ENCODE results near the gene SAP130. TPM values are rescaled to one million over a fixed set of nuclear protein-coding genes. Genes with fewer than 3 reads are reported as not detected.
A peak's percentile ranks its signal among the peaks of the same experiment; 100 is the strongest.

The SAP130 gene
- total RNA-seq, 1 donor from 2014 or later = 14.2 TPM

DNA sequence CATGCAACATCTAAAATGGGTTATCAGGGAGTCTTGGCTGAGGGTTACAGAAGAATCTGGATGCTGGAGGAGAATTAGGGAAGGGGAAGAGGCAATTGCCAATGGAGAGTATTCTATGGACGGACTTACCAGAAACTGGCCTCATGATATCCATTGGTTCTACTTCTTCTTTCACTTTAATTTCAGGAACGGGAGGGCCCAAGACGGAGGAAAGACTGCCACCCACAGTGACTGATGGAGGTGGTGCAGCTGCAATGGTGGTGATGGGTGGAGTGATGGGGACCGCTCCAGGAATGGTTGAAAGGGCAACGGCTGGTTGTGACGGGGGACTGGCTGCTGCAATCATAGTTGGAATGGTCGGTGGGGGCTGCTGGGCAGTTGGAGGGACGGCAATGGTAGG, 73.0 kb downstream of the SAP130 start:
- H3K27ac ChIP-seq (replicated peaks) = no peak overlapping the region
- no peaks in the 10 kb centered on the region for H3K27me3 ChIP-seq (ENCODE audit: low read depth)
- intact Hi-C loops (cut with micrococcal nuclease) = no loop called here
- H3K9me3 ChIP-seq (replicated peaks) = no peaks in the 10 kb centered on the region
- no peak for DNase-seq
- H3K4me3 ChIP-seq = no peak overlapping the region
- H3K36me3 ChIP-seq = peaks cover 53% of the 10 kb centered on the region
- H3K4me1 ChIP-seq = peaks cover 32% of the 10 kb centered on the region
- TF ChIP-seq, protein P1, sequence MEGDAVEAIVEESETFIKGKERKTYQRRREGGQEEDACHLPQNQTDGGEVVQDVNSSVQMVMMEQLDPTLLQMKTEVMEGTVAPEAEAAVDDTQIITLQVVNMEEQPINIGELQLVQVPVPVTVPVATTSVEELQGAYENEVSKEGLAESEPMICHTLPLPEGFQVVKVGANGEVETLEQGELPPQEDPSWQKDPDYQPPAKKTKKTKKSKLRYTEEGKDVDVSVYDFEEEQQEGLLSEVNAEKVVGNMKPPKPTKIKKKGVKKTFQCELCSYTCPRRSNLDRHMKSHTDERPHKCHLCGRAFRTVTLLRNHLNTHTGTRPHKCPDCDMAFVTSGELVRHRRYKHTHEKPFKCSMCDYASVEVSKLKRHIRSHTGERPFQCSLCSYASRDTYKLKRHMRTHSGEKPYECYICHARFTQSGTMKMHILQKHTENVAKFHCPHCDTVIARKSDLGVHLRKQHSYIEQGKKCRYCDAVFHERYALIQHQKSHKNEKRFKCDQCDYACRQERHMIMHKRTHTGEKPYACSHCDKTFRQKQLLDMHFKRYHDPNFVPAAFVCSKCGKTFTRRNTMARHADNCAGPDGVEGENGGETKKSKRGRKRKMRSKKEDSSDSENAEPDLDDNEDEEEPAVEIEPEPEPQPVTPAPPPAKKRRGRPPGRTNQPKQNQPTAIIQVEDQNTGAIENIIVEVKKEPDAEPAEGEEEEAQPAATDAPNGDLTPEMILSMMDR (IDR thresholded peaks at IDR 0.05; ENCODE audit: borderline replicate concordance) = no peak

DNA sequence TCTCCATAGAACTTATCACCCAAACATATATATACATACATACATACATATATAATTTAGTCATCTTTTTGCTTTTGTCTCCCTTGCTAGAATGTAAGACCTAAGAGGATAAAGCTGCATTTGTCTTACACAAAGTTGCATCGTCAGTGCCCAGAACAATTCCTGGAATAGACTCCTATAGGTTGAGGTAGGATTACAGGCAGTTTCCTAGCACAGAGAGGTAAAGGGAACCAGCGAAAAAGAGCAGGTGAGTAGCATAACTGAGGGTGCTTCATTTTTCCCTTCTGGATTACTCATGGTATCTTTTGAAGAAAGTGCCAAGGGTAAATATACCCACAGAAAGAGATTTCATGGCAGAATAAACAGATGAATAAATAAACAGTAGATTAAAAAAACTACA, 74.0 kb downstream of the SAP130 start:
- peak overlapping the region; percentile 66 for H3K27ac ChIP-seq (replicated peaks)
- no peaks in the 10 kb centered on the region for H3K9me3 ChIP-seq (replicated peaks)
- DNase-seq = no peak
- intact Hi-C loops (cut with micrococcal nuclease) = no loop called here
- peaks cover 57% of the 10 kb centered on the region for H3K36me3 ChIP-seq
- H3K27me3 ChIP-seq (ENCODE audit: low read depth) = no peaks in the 10 kb centered on the region
- no peak overlapping the region for H3K4me3 ChIP-seq
- TF ChIP-seq, protein P1 (IDR thresholded peaks at IDR 0.05; ENCODE audit: borderline replicate concordance) = no peak
- H3K4me1 ChIP-seq = peaks cover 32% of the 10 kb centered on the region

GRCh38 chr2:127953128-127953718, 74.6 kb downstream of the SAP130 start:
- peaks cover 60% of the 10 kb centered on the region for H3K36me3 ChIP-seq
- no peaks in the 10 kb centered on the region for H3K9me3 ChIP-seq (replicated peaks)
- no peaks in the 10 kb centered on the region for H3K27me3 ChIP-seq (ENCODE audit: low read depth)
- H3K4me1 ChIP-seq = peaks cover 32% of the 10 kb centered on the region
- DNase-seq = peak; percentile 56
- TF ChIP-seq, protein P1 (IDR thresholded peaks at IDR 0.05; ENCODE audit: borderline replicate concordance) = no peak
- intact Hi-C loops (cut with micrococcal nuclease) = no loop called here
- H3K4me3 ChIP-seq = no peak overlapping the region
- H3K27ac ChIP-seq (replicated peaks) = peak overlapping the region; percentile 66

DNA sequence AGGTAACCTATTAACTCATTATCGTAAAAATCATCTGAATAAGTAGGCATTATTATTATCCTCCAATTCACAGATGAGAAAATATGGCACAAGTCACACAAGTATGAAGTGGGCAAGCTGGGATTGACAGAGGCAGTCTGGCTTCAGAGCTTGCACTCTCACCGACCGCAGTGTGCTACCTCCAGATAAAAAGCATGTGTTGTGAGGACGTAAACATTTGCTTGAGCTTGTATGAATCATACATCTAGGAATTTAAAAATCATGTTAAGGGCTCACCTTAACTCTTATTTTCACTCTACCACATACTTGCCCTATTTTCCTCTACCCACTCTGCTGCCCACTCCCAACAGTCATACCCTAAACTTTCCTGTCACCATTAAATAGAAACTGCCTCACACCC, 76.8 kb downstream of the SAP130 start:
- H3K4me3 ChIP-seq = no peak overlapping the region
- H3K4me1 ChIP-seq = peaks cover 32% of the 10 kb centered on the region
- no peak overlapping the region for H3K27ac ChIP-seq (replicated peaks)
- TF ChIP-seq, protein P1 (IDR thresholded peaks at IDR 0.05; ENCODE audit: borderline replicate concordance) = no peak
- peaks cover 64% of the 10 kb centered on the region for H3K36me3 ChIP-seq
- no peak for DNase-seq
- no peaks in the 10 kb centered on the region for H3K9me3 ChIP-seq (replicated peaks)
- no peaks in the 10 kb centered on the region for H3K27me3 ChIP-seq (ENCODE audit: low read depth)
- intact Hi-C loops (cut with micrococcal nuclease) = no loop called here

DNA sequence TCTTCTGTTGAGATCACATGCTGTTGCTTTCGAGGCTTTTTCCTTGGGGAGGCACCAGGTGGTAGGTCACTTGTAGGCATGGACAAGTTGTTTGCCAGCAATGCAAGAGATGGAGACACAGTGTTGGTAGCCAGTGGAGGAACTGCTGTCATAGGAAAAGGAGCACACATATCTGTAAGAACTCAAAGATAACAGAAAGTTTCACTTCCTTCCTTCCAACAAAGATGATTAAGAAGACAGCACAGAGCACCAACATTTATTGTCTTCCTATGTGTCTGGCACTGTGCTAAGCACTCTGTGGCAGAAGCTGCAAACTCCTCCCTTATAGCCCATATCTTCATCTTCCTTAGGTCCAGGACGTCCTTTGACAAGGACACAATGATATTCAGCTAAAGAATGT, 77.6 kb downstream of the SAP130 start:
- peaks cover 64% of the 10 kb centered on the region for H3K36me3 ChIP-seq
- no peaks in the 10 kb centered on the region for H3K9me3 ChIP-seq (replicated peaks)
- H3K27ac ChIP-seq (replicated peaks) = no peak overlapping the region
- H3K4me3 ChIP-seq = no peak overlapping the region
- intact Hi-C loops (cut with micrococcal nuclease) = no loop called here
- no peaks in the 10 kb centered on the region for H3K27me3 ChIP-seq (ENCODE audit: low read depth)
- peaks cover 32% of the 10 kb centered on the region for H3K4me1 ChIP-seq
- TF ChIP-seq, protein P1 (IDR thresholded peaks at IDR 0.05; ENCODE audit: borderline replicate concordance) = no peak
- no peak for DNase-seq
